ENCODE data around the gene C10orf62.

DNA sequence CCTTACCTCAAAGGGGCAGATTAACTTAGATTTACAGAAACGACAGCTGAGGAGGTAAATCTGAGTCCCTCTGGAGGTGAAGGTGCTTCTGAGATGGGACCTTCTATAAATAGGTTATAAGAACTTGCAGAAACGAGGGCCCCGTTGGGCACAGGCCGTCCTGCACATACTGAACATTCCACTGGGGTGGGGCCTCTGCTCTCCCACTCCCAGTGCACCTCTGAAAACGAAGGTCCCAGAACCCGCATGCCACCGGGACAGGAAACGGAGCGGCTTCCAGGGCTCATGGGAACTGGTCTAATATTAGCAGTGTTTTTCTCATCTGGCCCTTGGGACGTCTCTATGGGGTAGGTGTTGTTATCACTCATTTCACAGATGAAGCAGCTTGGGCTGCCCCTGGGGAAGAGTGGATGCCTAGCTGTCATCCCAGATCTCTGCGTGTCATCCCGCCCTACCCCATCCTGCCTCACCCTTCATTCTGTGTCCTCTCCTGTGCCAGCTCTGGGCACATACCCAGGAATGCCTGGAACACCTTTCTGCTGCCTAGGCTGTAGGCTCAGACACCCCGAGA lies 19.6 kb downstream of the C10orf62 start:
- no peak for TF ChIP-seq POLR2A (IDR thresholded peaks at IDR 0.05; ENCODE audit: low read depth)
- TF ChIP-seq, protein P1, sequence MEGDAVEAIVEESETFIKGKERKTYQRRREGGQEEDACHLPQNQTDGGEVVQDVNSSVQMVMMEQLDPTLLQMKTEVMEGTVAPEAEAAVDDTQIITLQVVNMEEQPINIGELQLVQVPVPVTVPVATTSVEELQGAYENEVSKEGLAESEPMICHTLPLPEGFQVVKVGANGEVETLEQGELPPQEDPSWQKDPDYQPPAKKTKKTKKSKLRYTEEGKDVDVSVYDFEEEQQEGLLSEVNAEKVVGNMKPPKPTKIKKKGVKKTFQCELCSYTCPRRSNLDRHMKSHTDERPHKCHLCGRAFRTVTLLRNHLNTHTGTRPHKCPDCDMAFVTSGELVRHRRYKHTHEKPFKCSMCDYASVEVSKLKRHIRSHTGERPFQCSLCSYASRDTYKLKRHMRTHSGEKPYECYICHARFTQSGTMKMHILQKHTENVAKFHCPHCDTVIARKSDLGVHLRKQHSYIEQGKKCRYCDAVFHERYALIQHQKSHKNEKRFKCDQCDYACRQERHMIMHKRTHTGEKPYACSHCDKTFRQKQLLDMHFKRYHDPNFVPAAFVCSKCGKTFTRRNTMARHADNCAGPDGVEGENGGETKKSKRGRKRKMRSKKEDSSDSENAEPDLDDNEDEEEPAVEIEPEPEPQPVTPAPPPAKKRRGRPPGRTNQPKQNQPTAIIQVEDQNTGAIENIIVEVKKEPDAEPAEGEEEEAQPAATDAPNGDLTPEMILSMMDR (IDR thresholded peaks at IDR 0.05) = no peak
